Measurements from ENCODE around the gene HAAO. TPM values are rescaled to one million over a fixed set of nuclear protein-coding genes. Genes with fewer than 3 reads are reported as not detected.
A peak's percentile ranks its signal among the peaks of the same experiment; 100 is the strongest.

Gene HAAO
- total RNA-seq, 1 experiment from 2014 or later = 2.2 TPM

GRCh38 chr2:42775186-42775585, 17.2 kb downstream of the HAAO start:
- no peak for TF ChIP-seq CTCF (IDR thresholded peaks at IDR 0.05; ENCODE audit: unreplicated experiment)
- no TSS peak for BruUV-seq (replicated peaks)
- H3K9me3 Mint-ChIP-seq (ENCODE audit: low read depth, unreplicated experiment) = no peaks in the 10 kb centered on the region
- intact Hi-C loops (cut with micrococcal nuclease; ENCODE audit: unreplicated experiment) = no loop called here
- H3K4me1 Mint-ChIP-seq (ENCODE audit: low read depth, unreplicated experiment) = no peaks in the 10 kb centered on the region
- CTCF ChIA-PET = interaction anchor here (0.6 to 0.7 kb wide), 3 partner anchors 28 to 587 kb away, joined by 5 to 9 read pairs (median 9); no protein-coding TSS in a partner anchor
- H3K4me3 Mint-ChIP-seq (ENCODE audit: low read depth, unreplicated experiment) = no peak overlapping the region
- H3K27me3 Mint-ChIP-seq (ENCODE audit: unreplicated experiment) = no peaks in the 10 kb centered on the region
- H3K27ac Mint-ChIP-seq (ENCODE audit: unreplicated experiment) = no peak overlapping the region
- no peak for DNase-seq
- H3K36me3 Mint-ChIP-seq (ENCODE audit: insufficient read depth, unreplicated experiment) = no peaks in the 10 kb centered on the region

- Mint-ChIP-seq H3K9me3 (ENCODE audit: low read depth, unreplicated experiment) (no peaks in the 10 kb centered on the region), H3K4me1 (ENCODE audit: low read depth, unreplicated experiment) (no peaks in the 10 kb centered on the region), H3K27ac (ENCODE audit: unreplicated experiment) (no peak overlapping the region), H3K4me3 (ENCODE audit: low read depth, unreplicated experiment) (no peak overlapping the region), H3K36me3 (ENCODE audit: insufficient read depth, unreplicated experiment) (no peaks in the 10 kb centered on the region), H3K27me3 (ENCODE audit: unreplicated experiment) (no peaks in the 10 kb centered on the region)
- no peak for TF ChIP-seq CTCF (IDR thresholded peaks at IDR 0.05; ENCODE audit: unreplicated experiment)
- no TSS peak for BruUV-seq (replicated peaks)
- DNase-seq = no peak
- intact Hi-C loops (cut with micrococcal nuclease; ENCODE audit: unreplicated experiment) = no loop called here
- CTCF ChIA-PET = no interaction called here
Measured at GRCh38 chr2:42771546-42772153, 20.7 kb downstream of the HAAO start.

GRCh38 chr2:42770288-42771131, 21.9 kb downstream of the HAAO start:
- no peaks in the 10 kb centered on the region for H3K9me3 Mint-ChIP-seq (ENCODE audit: low read depth, unreplicated experiment)
- H3K4me3 Mint-ChIP-seq (ENCODE audit: low read depth, unreplicated experiment) = no peak overlapping the region
- H3K36me3 Mint-ChIP-seq (ENCODE audit: insufficient read depth, unreplicated experiment) = no peaks in the 10 kb centered on the region
- intact Hi-C loops (cut with micrococcal nuclease; ENCODE audit: unreplicated experiment) = no loop called here
- H3K27me3 Mint-ChIP-seq (ENCODE audit: unreplicated experiment) = no peaks in the 10 kb centered on the region
- no peaks in the 10 kb centered on the region for H3K4me1 Mint-ChIP-seq (ENCODE audit: low read depth, unreplicated experiment)
- no peak overlapping the region for H3K27ac Mint-ChIP-seq (ENCODE audit: unreplicated experiment)
- peak; percentile 56 for TF ChIP-seq CTCF (IDR thresholded peaks at IDR 0.05; ENCODE audit: unreplicated experiment)
- peak; percentile 35 for DNase-seq
- CTCF ChIA-PET = no interaction called here
- BruUV-seq (replicated peaks) = no TSS peak

GRCh38 chr2:42769583-42770287, 22.6 kb downstream of the HAAO start:
- TF ChIP-seq CTCF (IDR thresholded peaks at IDR 0.05; ENCODE audit: unreplicated experiment) = no peak
- BruUV-seq (replicated peaks) = no TSS peak
- Mint-ChIP-seq H3K4me3 (ENCODE audit: low read depth, unreplicated experiment) (no peak overlapping the region), H3K4me1 (ENCODE audit: low read depth, unreplicated experiment) (no peaks in the 10 kb centered on the region), H3K27ac (ENCODE audit: unreplicated experiment) (no peak overlapping the region), H3K27me3 (ENCODE audit: unreplicated experiment) (no peaks in the 10 kb centered on the region), H3K9me3 (ENCODE audit: low read depth, unreplicated experiment) (no peaks in the 10 kb centered on the region), H3K36me3 (ENCODE audit: insufficient read depth, unreplicated experiment) (no peaks in the 10 kb centered on the region)
- no peak for DNase-seq
- intact Hi-C loops (cut with micrococcal nuclease; ENCODE audit: unreplicated experiment) = no loop called here
- CTCF ChIA-PET = no interaction called here
